KOPT-K1 (cell line): Measurements from ENCODE around the gene PTPN7.

ENCODE experiments used
- H3K27ac ChIP-seq: fragments of 200-600 bp; sonication (generic); 2 replicates; pipeline ENCODE4 v1.5.1; 2016; ENCODE audit warnings: antibody characterized with exemption, mild to moderate bottlenecking, low read depth, low read length; ENCODE audit not compliant: poor library complexity, severe bottlenecking
- H3K36me3 ChIP-seq: fragments of 200-600 bp; sonication (generic); 2 replicates; pipeline ENCODE4 v1.5.1; 2017; ENCODE audit warnings: antibody characterized with exemption, mild to moderate bottlenecking, low read length, moderate library complexity; ENCODE audit not compliant: insufficient read depth
- H3K9me3 ChIP-seq: fragments of 200-600 bp; sonication (generic); 2 replicates; pipeline ENCODE4 v1.5.1; 2017; ENCODE audit warnings: antibody characterized with exemption, low read length, mild to moderate bottlenecking; ENCODE audit not compliant: insufficient read depth, poor library complexity, severe bottlenecking

The PTPN7 gene

GRCh38 chr1:202104073-202104472, 56.3 kb downstream of the PTPN7 start:
- H3K36me3 ChIP-seq, result no peaks in the 10 kb centered on the region
- H3K9me3 ChIP-seq, result no peaks in the 10 kb centered on the region
- H3K27ac ChIP-seq, result no peak overlapping the region

- Histone ChIP-seq H3K36me3 (no peaks in the 10 kb centered on the region), H3K27ac (no peak overlapping the region)
Measured at GRCh38 chr1:202101184-202101583, 59.2 kb downstream of the PTPN7 start.

More at GRCh38 chr1:202101184-202101583, 59.2 kb downstream of the PTPN7 start:
- no peaks in the 10 kb centered on the region for H3K9me3 ChIP-seq
